ENCODE data around the gene USP37.

Gene USP37

GRCh38 chr2:218501665-218502064 lies 66.5 kb downstream of the USP37 start:
- TF ChIP-seq CTCF (IDR thresholded peaks at IDR 0.05; ENCODE audit: insufficient read depth, missing control alignments) = no peak
- FAIRE-seq = no peak
- no peak for DNase-seq (ENCODE audit: insufficient read length, low spot score)

GRCh38 chr2:218500501-218501060 lies 67.6 kb downstream of the USP37 start:
- FAIRE-seq (no peak), DNase-seq (ENCODE audit: insufficient read length, low spot score) (no peak)
- TF ChIP-seq CTCF (IDR thresholded peaks at IDR 0.05; ENCODE audit: insufficient read depth, missing control alignments) = no peak

GRCh38 chr2:218485986-218486667 lies 82.0 kb downstream of the USP37 start:
- DNase-seq (ENCODE audit: insufficient read length, low spot score) (no peak), FAIRE-seq (no peak)
- no peak for TF ChIP-seq CTCF (IDR thresholded peaks at IDR 0.05; ENCODE audit: insufficient read depth, missing control alignments)

- no peak for FAIRE-seq
- no peak for DNase-seq (ENCODE audit: insufficient read length, low spot score)
- no peak for TF ChIP-seq CTCF (IDR thresholded peaks at IDR 0.05; ENCODE audit: insufficient read depth, missing control alignments)
Measured at GRCh38 chr2:218482651-218483050, 85.5 kb downstream of the USP37 start.

- no peak for TF ChIP-seq CTCF (IDR thresholded peaks at IDR 0.05; ENCODE audit: insufficient read depth, missing control alignments)
- DNase-seq (ENCODE audit: insufficient read length, low spot score) (no peak), FAIRE-seq (no peak)
Measured at GRCh38 chr2:218479595-218479994, 88.6 kb downstream of the USP37 start.

GRCh38 chr2:218478544-218478943 lies 89.6 kb downstream of the USP37 start:
- DNase-seq (ENCODE audit: insufficient read length, low spot score) (no peak), FAIRE-seq (no peak)
- TF ChIP-seq CTCF (IDR thresholded peaks at IDR 0.05; ENCODE audit: insufficient read depth, missing control alignments) = no peak

GRCh38 chr2:218477247-218477646 lies 90.9 kb downstream of the USP37 start:
- TF ChIP-seq CTCF (IDR thresholded peaks at IDR 0.05; ENCODE audit: insufficient read depth, missing control alignments) = no peak
- DNase-seq (ENCODE audit: insufficient read length, low spot score) (no peak), FAIRE-seq (no peak)

All from D721Med (cell line).